SK-N-SH treated with all-trans-retinoic acid at 6 μM for 48 hours (cell line): ENCODE data around the gene OST4.

Source experiments
- ATAC-seq: fragments of 200-7000 bp; cut with Tn5 transposase; 3 replicates; pipeline ENCODE4 v1.9.1; 2020; ENCODE audit warnings: mild to moderate bottlenecking, moderate library complexity
- ARNTL ChIP-seq: fragments of 450-650 bp; formaldehyde crosslinking; IDR thresholded peaks from 2 replicates; pipeline ENCODE4 v1.5.0; 2020; ENCODE audit warnings: low read depth, mild to moderate bottlenecking, moderate library complexity, borderline replicate concordance
- BACH2 ChIP-seq: fragments of 250-450 bp; sonication (Bioruptor Pico); IDR thresholded peaks from 2 replicates; pipeline ENCODE4 v1.9.0; 2021; ENCODE audit warnings: mild to moderate bottlenecking, borderline replicate concordance
- CSDC2 ChIP-seq: fragments of 250-450 bp; sonication (Bioruptor Pico); IDR thresholded peaks from 2 replicates; pipeline ENCODE4 v1.5.0; 2020; ENCODE audit warnings: mild to moderate bottlenecking, moderate library complexity
- ESRRG ChIP-seq: fragments of 250-450 bp; sonication (Bioruptor Pico); IDR thresholded peaks from 2 replicates; pipeline ENCODE4 v1.6.1; 2021; ENCODE audit warnings: mild to moderate bottlenecking
- GLIS3 ChIP-seq: fragments of 250-450 bp; sonication (Bioruptor Pico); IDR thresholded peaks from 2 replicates; pipeline ENCODE4 v1.5.0; 2020; ENCODE audit warnings: mild to moderate bottlenecking, moderate library complexity
- ISL1 ChIP-seq: fragments of 250-450 bp; sonication (Bioruptor Pico); IDR thresholded peaks from 2 replicates; pipeline ENCODE4 v2.1.2; 2022; ENCODE audit warnings: mild to moderate bottlenecking, moderate library complexity
- PATZ1 ChIP-seq: fragments of 250-450 bp; sonication (Bioruptor Pico); IDR thresholded peaks from 2 replicates; pipeline ENCODE4 v1.8.0; 2020; ENCODE audit warnings: mild to moderate bottlenecking, moderate library complexity, borderline replicate concordance
- RARB ChIP-seq: fragments of 250-450 bp; sonication (Bioruptor Pico); IDR thresholded peaks from 2 replicates; pipeline ENCODE4 v1.8.0; 2021; ENCODE audit warnings: mild to moderate bottlenecking, moderate library complexity
- SNAI2 ChIP-seq: fragments of 250-450 bp; sonication (Bioruptor Pico); IDR thresholded peaks from 2 replicates; pipeline ENCODE4 v1.5.0; 2020; ENCODE audit warnings: mild to moderate bottlenecking, moderate library complexity
- TCF4 ChIP-seq: fragments of 250-450 bp; sonication (Bioruptor Pico); IDR thresholded peaks from 2 replicates; pipeline ENCODE4 v1.8.0; 2021; ENCODE audit warnings: mild to moderate bottlenecking, moderate library complexity, borderline replicate concordance
- TOX ChIP-seq: fragments of 250-450 bp; sonication (Bioruptor Pico); IDR thresholded peaks from 2 replicates; pipeline ENCODE4 v1.8.0; 2021; ENCODE audit warnings: mild to moderate bottlenecking, moderate library complexity, borderline replicate concordance
- TSHZ2 ChIP-seq: fragments of 250-450 bp; sonication (Bioruptor Pico); IDR thresholded peaks from 2 replicates; pipeline ENCODE4 v1.5.0; 2020; ENCODE audit warnings: mild to moderate bottlenecking, moderate library complexity
- ZFP3 ChIP-seq: fragments of 250-450 bp; sonication (Bioruptor Pico); IDR thresholded peaks from 2 replicates; pipeline ENCODE4 v1.5.0; 2020; ENCODE audit warnings: mild to moderate bottlenecking, moderate library complexity
- ZFP30 ChIP-seq: fragments of 450-650 bp; formaldehyde crosslinking; IDR thresholded peaks from 2 replicates; pipeline ENCODE4 v1.5.0; 2022; ENCODE audit warnings: mild to moderate bottlenecking, moderate library complexity
- ZNF70 ChIP-seq: fragments of 450-650 bp; formaldehyde crosslinking; IDR thresholded peaks from 2 replicates; pipeline ENCODE4 v1.5.0; 2020; ENCODE audit warnings: mild to moderate bottlenecking, moderate library complexity
- TF ChIP-seq, protein P1 (sequence below): fragments of 250-450 bp; sonication (Bioruptor Pico); IDR thresholded peaks from 2 replicates; pipeline ENCODE4 v1.5.1; 2020; ENCODE audit warnings: low read depth, mild to moderate bottlenecking, moderate library complexity
- TF ChIP-seq, protein P2 (sequence below): fragments of 250-450 bp; sonication (Bioruptor Pico); IDR thresholded peaks from 2 replicates; pipeline ENCODE4 v1.8.0; 2021; ENCODE audit warnings: low read depth, mild to moderate bottlenecking, moderate library complexity, borderline replicate concordance
- TF ChIP-seq, protein P3 (sequence below): fragments of 250-450 bp; sonication (Bioruptor Pico); IDR thresholded peaks from 2 replicates; pipeline ENCODE4 v1.5.1; 2021; ENCODE audit warnings: mild to moderate bottlenecking, moderate library complexity

Gene OST4

GRCh38 chr2:27067385-27067784, 4.1 kb downstream of the OST4 start (continued):
- TF ChIP-seq CSDC2 (CRISPR knock-in tag): no peak
- TF ChIP-seq ARNTL (CRISPR knock-in tag): no peak
- TF ChIP-seq ISL1: no peak
- TF ChIP-seq BACH2 (CRISPR knock-in tag): no peak
- no peak for TF ChIP-seq ESRRG (CRISPR knock-in tag)
- TF ChIP-seq RARB (CRISPR knock-in tag): no peak
- no peak for TF ChIP-seq ZFP30 (CRISPR knock-in tag)
- no peak for TF ChIP-seq SNAI2 (CRISPR knock-in tag)
- TF ChIP-seq, protein P1, sequence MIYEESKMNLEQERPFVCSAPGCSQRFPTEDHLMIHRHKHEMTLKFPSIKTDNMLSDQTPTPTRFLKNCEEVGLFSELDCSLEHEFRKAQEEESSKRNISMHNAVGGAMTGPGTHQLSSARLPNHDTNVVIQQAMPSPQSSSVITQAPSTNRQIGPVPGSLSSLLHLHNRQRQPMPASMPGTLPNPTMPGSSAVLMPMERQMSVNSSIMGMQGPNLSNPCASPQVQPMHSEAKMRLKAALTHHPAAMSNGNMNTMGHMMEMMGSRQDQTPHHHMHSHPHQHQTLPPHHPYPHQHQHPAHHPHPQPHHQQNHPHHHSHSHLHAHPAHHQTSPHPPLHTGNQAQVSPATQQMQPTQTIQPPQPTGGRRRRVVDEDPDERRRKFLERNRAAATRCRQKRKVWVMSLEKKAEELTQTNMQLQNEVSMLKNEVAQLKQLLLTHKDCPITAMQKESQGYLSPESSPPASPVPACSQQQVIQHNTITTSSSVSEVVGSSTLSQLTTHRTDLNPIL (CRISPR knock-in tag): no peak

GRCh38 chr2:27065128-27065527, 6.3 kb downstream of the OST4 start:
- no peak for ATAC-seq
- TF ChIP-seq, protein P2, sequence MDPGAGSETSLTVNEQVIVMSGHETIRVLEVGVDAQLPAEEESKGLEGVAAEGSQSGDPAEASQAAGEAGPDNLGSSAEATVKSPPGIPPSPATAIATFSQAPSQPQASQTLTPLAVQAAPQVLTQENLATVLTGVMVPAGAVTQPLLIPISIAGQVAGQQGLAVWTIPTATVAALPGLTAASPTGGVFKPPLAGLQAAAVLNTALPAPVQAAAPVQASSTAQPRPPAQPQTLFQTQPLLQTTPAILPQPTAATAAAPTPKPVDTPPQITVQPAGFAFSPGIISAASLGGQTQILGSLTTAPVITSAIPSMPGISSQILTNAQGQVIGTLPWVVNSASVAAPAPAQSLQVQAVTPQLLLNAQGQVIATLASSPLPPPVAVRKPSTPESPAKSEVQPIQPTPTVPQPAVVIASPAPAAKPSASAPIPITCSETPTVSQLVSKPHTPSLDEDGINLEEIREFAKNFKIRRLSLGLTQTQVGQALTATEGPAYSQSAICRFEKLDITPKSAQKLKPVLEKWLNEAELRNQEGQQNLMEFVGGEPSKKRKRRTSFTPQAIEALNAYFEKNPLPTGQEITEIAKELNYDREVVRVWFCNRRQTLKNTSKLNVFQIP: no peak
- no peak for TF ChIP-seq ZFP3 (CRISPR knock-in tag)
- TF ChIP-seq TSHZ2 (CRISPR knock-in tag): no peak
- TF ChIP-seq, protein P3, sequence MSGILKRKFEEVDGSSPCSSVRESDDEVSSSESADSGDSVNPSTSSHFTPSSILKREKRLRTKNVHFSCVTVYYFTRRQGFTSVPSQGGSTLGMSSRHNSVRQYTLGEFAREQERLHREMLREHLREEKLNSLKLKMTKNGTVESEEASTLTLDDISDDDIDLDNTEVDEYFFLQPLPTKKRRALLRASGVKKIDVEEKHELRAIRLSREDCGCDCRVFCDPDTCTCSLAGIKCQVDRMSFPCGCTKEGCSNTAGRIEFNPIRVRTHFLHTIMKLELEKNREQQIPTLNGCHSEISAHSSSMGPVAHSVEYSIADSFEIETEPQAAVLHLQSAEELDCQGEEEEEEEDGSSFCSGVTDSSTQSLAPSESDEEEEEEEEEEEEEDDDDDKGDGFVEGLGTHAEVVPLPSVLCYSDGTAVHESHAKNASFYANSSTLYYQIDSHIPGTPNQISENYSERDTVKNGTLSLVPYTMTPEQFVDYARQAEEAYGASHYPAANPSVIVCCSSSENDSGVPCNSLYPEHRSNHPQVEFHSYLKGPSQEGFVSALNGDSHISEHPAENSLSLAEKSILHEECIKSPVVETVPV (CRISPR knock-in tag): no peak
- no peak for TF ChIP-seq TCF4 (CRISPR knock-in tag)
- TF ChIP-seq ISL1: no peak
- no peak for TF ChIP-seq ZFP30 (CRISPR knock-in tag)
- TF ChIP-seq RARB (CRISPR knock-in tag): no peak
- TF ChIP-seq TOX (CRISPR knock-in tag): no peak
- TF ChIP-seq PATZ1 (CRISPR knock-in tag): no peak
- TF ChIP-seq GLIS3 (CRISPR knock-in tag): no peak
- TF ChIP-seq ZNF70 (CRISPR knock-in tag): no peak

- no peak for TF ChIP-seq BACH2 (CRISPR knock-in tag)
- no peak for TF ChIP-seq GLIS3 (CRISPR knock-in tag)
- peak; percentile 74 for TF ChIP-seq ZNF70 (CRISPR knock-in tag)
- TF ChIP-seq TOX (CRISPR knock-in tag): no peak
- no peak for TF ChIP-seq RARB (CRISPR knock-in tag)
- TF ChIP-seq, protein P3 (CRISPR knock-in tag): no peak
- ATAC-seq: no peak
These were observed 11.1 kb downstream of the OST4 start for GRCh38 chr2:27060323-27060722.
